HG03342 (cell line): ENCODE results near the gene BMERB1.
"Not testable (repeated sequence)": the region's sequence is repeated elsewhere in the genome, so short reads cannot be mapped to it uniquely, and the experiment has no call there.

Experiments used
- ATAC-seq: cut with Tn5 transposase; IDR thresholded peaks from one replicate; pipeline ENCODE4 v1.9.1; 2021; ENCODE audit warnings: mild to moderate bottlenecking, moderate library complexity; ENCODE audit not compliant: unreplicated experiment

Gene BMERB1

GRCh38 chr16:15459791-15460190, 25.4 kb downstream of the BMERB1 start:
- ATAC-seq: no peak

GRCh38 chr16:15460601-15461000, 26.2 kb downstream of the BMERB1 start:
- no peak for ATAC-seq

GRCh38 chr16:15461376-15461775, 27.0 kb downstream of the BMERB1 start:
- no peak for ATAC-seq

- no peak for ATAC-seq
Measured at GRCh38 chr16:15464401-15465186, 30.2 kb downstream of the BMERB1 start.

DNA sequence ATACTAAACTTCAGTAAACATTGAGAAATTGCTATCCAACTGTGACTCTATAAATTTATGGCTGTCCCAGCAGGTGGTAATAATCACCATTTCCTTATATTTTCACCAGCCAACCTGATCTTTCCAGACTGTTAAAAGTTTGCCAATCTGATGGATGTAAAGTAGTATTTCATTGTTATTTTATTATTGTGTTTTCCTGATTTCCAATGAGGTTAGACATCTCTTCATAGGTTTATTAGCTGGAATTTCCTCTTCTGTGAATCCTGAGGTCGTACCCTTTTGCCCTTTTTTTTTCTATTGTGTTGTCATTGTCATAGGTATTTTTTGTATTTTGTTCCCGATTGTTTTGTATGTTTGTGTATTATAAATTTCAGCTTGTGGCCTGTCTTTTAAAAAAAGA, 31.7 kb downstream of the BMERB1 start:
- no peak for ATAC-seq

GRCh38 chr16:15466886-15467781, 32.7 kb downstream of the BMERB1 start:
- ATAC-seq: no peak

- not testable (repeated sequence) for ATAC-seq
Measured at GRCh38 chr16:15476971-15477370, 42.6 kb downstream of the BMERB1 start.

DNA sequence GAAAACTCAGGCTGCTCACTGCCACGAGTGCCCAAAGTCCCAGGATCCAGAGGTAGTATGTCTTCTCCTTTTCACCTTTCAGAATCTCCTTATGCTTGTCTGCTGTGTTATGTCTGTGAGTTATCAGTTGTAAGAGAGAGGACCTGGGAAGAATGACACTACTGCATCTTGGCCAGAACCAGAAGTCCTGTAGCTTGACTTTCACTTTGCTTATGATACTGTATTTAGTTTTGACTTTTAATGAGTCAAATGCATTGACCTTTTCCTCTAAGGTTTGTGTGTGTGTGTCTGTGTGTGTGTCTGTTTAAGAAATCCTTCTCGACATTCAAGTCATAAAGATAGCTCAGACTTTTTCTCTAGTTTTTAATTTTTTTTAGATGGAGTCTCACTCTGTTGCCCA, 43.4 kb downstream of the BMERB1 start:
- ATAC-seq: no peak

GRCh38 chr16:15482068-15482747, 47.8 kb downstream of the BMERB1 start:
- no peak for ATAC-seq

GRCh38 chr16:15482748-15483298, 48.4 kb downstream of the BMERB1 start:
- ATAC-seq: no peak

DNA sequence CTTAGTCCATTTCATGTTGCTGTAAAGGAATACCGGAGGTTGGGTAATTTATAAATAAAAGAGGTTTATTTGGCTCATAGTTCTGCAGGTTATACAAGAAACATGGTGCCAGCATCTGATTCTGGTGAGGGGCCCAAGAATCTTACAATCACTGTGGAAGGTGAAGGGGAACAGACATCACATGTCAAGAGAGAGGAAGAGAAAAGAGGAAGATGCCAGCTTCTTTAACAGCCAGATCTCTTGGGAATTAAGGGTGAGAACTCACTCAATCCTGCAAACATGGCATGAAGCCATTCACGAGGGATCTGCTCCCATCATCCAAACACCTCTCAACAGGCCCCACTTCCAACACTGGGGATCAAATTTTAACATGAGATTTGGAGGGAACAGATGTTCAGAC, 49.5 kb downstream of the BMERB1 start:
- ATAC-seq: no peak

DNA sequence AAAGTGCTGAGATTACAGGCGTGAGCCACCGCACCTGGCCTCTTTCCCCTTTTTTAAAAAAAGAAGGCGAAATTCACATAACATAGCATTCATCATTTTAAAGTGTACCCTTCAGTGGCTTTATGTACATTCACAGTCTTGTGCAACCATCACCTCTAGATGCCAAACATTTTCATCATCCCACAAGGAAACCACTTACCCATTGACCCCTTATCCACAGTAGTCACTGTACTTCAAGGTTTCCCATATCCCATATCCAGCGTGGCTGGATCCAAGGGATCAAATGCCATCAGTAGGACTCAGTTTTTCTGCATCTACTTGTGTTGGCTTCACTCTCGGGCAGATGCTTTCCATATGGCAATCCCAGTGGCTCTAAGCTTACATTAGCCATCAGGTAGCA, 50.3 kb downstream of the BMERB1 start:
- ATAC-seq: no peak

DNA sequence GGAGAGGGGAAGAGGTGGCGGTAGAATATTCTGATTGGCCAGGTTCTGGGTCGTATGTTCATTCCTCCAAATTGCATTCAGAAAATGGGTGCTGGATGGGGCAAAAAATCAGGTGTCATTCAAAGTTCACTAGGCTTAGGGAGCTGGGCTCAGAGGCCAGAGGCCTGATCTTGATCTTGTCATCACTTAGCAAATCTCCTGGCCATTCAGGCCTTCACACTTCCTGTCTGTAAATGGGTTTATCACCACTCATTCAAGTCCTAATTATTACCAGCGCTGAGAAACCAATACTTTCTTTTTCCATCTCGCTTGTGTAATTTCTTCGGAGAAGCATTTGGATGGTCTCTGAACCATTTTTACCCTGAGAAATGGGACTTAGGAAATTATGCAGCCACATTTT, 50.8 kb downstream of the BMERB1 start:
- ATAC-seq: no peak

- ATAC-seq: no peak
Measured at GRCh38 chr16:15486661-15487060, 52.3 kb downstream of the BMERB1 start.

DNA sequence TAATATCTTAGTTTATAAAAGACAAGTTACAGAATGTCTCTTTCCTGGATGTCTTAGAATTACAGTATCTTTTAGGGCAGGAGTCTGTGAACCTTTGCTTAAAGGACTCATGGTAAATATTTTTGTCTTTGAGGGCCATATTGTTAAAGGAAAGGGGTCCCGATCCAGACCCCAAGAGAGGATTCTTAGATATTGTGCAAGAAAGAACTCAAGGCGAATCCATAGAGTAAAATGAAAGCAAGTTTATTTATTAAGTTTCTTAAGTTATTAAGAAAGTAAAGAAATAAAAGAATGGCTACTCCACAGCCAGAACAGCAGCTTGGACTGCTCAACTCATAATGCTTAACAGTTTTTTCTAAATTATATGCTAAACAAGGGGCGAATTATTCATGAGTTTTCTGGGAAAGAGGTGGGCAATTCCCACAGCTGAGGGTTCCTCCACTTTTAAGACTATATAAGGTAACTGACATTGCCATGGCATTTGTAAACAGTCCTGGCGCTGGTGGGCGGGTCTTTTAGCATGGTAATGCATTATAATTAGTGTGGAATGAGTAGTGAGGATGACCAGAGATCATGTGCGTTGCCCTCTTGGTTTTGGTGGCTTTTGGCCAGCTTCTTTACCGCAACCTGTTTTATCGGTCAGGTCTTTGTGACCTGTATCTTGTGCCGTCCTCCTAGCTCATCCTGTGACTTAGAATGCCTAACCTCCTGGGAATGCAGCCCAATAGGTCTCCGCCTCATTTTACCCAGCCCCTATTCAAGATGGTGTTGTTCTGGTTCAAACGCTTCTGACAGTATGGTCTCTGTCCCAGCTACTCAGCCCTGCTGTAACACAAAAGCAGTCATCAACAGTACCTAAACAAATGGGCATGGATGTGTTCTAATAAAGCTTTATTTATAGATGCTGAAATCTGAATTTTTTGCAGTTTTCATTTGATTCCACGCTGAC, 53.2 kb downstream of the BMERB1 start:
- ATAC-seq: no peak

GRCh38 chr16:15489016-15489415, 54.6 kb downstream of the BMERB1 start:
- no peak for ATAC-seq

DNA sequence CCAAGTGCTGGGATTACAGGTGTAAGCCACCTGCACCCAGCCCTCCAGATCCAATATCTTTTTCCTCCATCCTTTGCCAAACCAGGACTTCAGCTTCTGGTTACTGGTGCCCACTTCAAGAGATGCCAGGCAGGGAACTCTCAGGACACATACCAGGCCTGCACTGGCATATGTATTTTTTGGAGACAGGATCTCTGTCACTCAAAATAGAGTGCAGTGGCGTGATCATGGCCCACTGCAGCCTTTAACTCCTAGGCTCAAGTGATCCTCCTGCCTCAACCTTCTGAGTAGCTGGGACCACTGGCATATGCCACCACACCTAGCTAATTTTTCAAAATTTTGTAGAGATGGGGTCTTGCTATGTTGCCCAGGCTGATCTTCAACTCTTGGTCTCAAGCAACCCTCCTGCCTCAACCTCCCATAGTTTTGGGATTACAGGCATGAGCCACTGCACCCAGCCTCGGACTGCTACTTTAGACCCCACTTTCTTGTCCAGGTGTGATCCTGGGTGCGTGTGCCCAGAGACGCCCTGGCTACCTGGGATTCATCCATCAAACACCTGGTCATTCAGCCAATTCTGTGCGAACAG, 55.8 kb downstream of the BMERB1 start:
- ATAC-seq: no peak

DNA sequence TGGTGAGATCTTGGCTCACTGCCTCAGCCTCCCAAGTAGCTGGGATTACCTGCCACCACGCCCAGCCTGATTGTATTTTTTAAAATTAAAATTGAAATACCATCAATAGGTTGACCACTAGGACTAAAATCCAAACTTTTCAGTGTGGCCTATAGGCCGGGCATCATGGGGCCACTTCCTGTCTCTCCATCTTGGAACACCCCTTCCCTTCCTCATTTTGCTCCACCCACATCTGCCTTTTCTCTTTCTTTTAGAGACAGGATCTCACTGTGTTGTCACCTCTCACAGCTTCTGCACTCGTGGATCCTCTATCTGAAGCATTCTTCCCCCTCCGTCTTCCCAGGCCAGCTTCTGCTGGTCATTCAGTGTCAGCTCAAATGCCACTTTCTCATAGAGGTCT, 57.0 kb downstream of the BMERB1 start:
- ATAC-seq: no peak

GRCh38 chr16:15492091-15492740, 57.8 kb downstream of the BMERB1 start:
- ATAC-seq: no peak
